Neuron (in vitro differentiated cells): ENCODE measurements around the gene CCM2.

Experiments
- H2AFZ ChIP-seq: one replicate; pipeline ENCODE4 v1.6.1; 2013; ENCODE audit warnings: low read depth, mild to moderate bottlenecking, inconsistent platforms, low read length, moderate library complexity
- H3K27me3 ChIP-seq: one replicate; pipeline ENCODE4 v1.6.1; 2013; ENCODE audit warnings: low read length; ENCODE audit not compliant: insufficient read depth
- H3K36me3 ChIP-seq: one replicate; pipeline ENCODE4 v1.6.1; 2013; ENCODE audit warnings: low read length; ENCODE audit not compliant: insufficient read depth
- H3K4me1 ChIP-seq: one replicate; pipeline ENCODE4 v1.6.1; 2013; ENCODE audit warnings: low read length; ENCODE audit not compliant: insufficient read depth
- H3K4me3 ChIP-seq: 2 replicates; pipeline ENCODE4 v1.5.1; 2013; ENCODE audit warnings: mild to moderate bottlenecking, low read length, moderate library complexity
- H3K9me3 ChIP-seq: one replicate; pipeline ENCODE4 v1.6.1; 2013; ENCODE audit warnings: low read length

The CCM2 gene

GRCh38 chr7:45116048-45116447 is 116.0 kb downstream of the CCM2 start:
- no peaks in the 10 kb centered on the region for H3K27me3 ChIP-seq
- H3K36me3 ChIP-seq: no peaks in the 10 kb centered on the region
- H3K9me3 ChIP-seq: no peaks in the 10 kb centered on the region
- H3K4me3 ChIP-seq: no peak overlapping the region
- H2AFZ ChIP-seq: no peak overlapping the region
- peaks cover 4% of the 10 kb centered on the region for H3K4me1 ChIP-seq

GRCh38 chr7:45117582-45117981 is 117.6 kb downstream of the CCM2 start:
- no peak overlapping the region for H3K4me3 ChIP-seq
- H3K36me3 ChIP-seq: no peaks in the 10 kb centered on the region
- H3K27me3 ChIP-seq: no peaks in the 10 kb centered on the region
- H3K4me1 ChIP-seq: peaks cover 1% of the 10 kb centered on the region
- H2AFZ ChIP-seq: no peak overlapping the region
- H3K9me3 ChIP-seq: no peaks in the 10 kb centered on the region

GRCh38 chr7:45118292-45118691 is 118.3 kb downstream of the CCM2 start:
- H2AFZ ChIP-seq: no peak overlapping the region
- H3K9me3 ChIP-seq: no peaks in the 10 kb centered on the region
- H3K36me3 ChIP-seq: no peaks in the 10 kb centered on the region
- H3K27me3 ChIP-seq: no peaks in the 10 kb centered on the region
- H3K4me3 ChIP-seq: no peak overlapping the region
- no peaks in the 10 kb centered on the region for H3K4me1 ChIP-seq

- Histone ChIP-seq H3K27me3 (no peaks in the 10 kb centered on the region), H3K4me3 (no peak overlapping the region), H3K36me3 (no peaks in the 10 kb centered on the region), H3K4me1 (peaks cover 2% of the 10 kb centered on the region), H2AFZ (no peak overlapping the region), H3K9me3 (no peaks in the 10 kb centered on the region)
These were observed 118.9 kb downstream of the CCM2 start for GRCh38 chr7:45118889-45119331.

- no peaks in the 10 kb centered on the region for H3K27me3 ChIP-seq
- no peaks in the 10 kb centered on the region for H3K9me3 ChIP-seq
- no peaks in the 10 kb centered on the region for H3K36me3 ChIP-seq
- H2AFZ ChIP-seq: no peak overlapping the region
- peaks cover 7% of the 10 kb centered on the region for H3K4me1 ChIP-seq
- no peak overlapping the region for H3K4me3 ChIP-seq
These were observed 119.5 kb downstream of the CCM2 start for GRCh38 chr7:45119550-45119949.

- no peaks in the 10 kb centered on the region for H3K36me3 ChIP-seq
- no peaks in the 10 kb centered on the region for H3K27me3 ChIP-seq
- no peaks in the 10 kb centered on the region for H3K9me3 ChIP-seq
These were observed 123.2 kb downstream of the CCM2 start for GRCh38 chr7:45122975-45123860.

GRCh38 chr7:45123913-45124710 is 124.1 kb downstream of the CCM2 start:
- H2AFZ ChIP-seq: no peak overlapping the region
- no peaks in the 10 kb centered on the region for H3K36me3 ChIP-seq
- no peaks in the 10 kb centered on the region for H3K27me3 ChIP-seq
- H3K4me1 ChIP-seq: peaks cover 19% of the 10 kb centered on the region
- H3K9me3 ChIP-seq: no peaks in the 10 kb centered on the region
- no peak overlapping the region for H3K4me3 ChIP-seq

More at GRCh38 chr7:45122975-45123860, 123.2 kb downstream of the CCM2 start:
- H3K4me3 ChIP-seq: no peak overlapping the region
- H3K4me1 ChIP-seq: peaks cover 19% of the 10 kb centered on the region
- no peak overlapping the region for H2AFZ ChIP-seq

- Histone ChIP-seq H3K36me3 (no peaks in the 10 kb centered on the region), H3K9me3 (no peaks in the 10 kb centered on the region), H3K4me3 (no peak overlapping the region), H3K27me3 (no peaks in the 10 kb centered on the region), H3K4me1 (peaks cover 19% of the 10 kb centered on the region), H2AFZ (no peak overlapping the region)
These were observed 125.3 kb downstream of the CCM2 start for GRCh38 chr7:45125193-45125904.
